ENCODE measurements around the gene SH3BP5.

- TF ChIP-seq CTCF (IDR thresholded peaks at IDR 0.05), result no peak
- TF ChIP-seq POLR2A (IDR thresholded peaks at IDR 0.05), result no peak
These were observed 54.4 kb downstream of the SH3BP5 start for GRCh38 chr3:15277861-15278500.

Measured in thyroid gland (tissue), 4 donors.